Stimulated activated CD4-positive, alpha-beta T cell treated with anti-CD3 and anti-CD28 coated beads, Interleukin-4, amount 100 ng/mL, for 48 hours (primary cell): Measurements from ENCODE around the gene RAB13.
A peak's percentile ranks its signal among the peaks of the same experiment; 100 is the strongest.
"Not testable (repeated sequence)": the region's sequence is repeated elsewhere in the genome, so short reads cannot be mapped to it uniquely, and the experiment has no call there.

ENCODE experiments used
- DNase-seq, 2 donors: peaks; one replicate each; pipeline ENCODE4 v3.0.0-alpha.2; 2020; ENCODE audit warnings: low read depth in 2 of 2

RAB13 gene

DNA sequence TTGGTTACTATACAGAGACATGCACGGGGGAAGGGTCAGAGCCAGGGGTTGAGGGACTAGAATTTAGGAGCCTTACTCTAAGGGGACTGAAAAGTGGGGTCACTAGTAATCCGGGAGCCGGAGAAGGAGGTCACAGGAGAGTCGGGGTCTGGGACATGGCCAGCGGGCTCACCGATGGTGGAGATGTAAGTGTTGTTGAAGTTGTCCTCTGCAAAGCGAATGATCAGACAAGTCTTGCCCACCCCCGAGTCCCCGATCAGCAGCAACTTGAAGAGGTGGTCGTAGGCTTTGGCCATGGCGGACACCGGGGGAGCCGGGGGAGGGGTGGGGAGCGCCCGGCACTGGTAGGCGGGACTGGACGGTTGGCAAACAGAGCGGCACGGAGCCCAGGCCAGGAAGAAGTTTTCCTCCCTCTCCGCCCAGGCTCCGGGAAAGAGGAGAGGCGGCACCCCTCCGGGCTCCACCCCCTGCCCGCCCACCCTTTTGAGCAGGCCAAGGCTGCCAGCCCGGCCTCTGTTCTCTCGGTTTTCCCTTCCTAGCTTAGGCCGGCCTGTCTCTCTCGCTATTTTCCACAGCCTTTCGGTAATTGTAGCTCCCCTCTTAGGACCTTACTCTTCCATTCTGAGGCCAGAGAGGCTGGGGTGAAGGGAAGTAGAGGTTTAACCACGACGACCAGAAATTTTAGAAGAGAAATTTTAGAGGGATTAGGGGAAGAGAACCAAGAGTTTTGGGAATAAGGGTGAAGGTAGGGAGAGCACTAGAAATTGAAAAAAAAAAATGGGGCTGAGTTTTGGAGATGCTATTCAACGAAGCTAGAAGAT lies at the start of gene RAB13:
TSS of gene RAB13 (minus strand) at position 399 of the 821 bp plus-strand sequence. CDS start at position 296, 103 bp downstream.
- DNase-seq = no peak

DNA sequence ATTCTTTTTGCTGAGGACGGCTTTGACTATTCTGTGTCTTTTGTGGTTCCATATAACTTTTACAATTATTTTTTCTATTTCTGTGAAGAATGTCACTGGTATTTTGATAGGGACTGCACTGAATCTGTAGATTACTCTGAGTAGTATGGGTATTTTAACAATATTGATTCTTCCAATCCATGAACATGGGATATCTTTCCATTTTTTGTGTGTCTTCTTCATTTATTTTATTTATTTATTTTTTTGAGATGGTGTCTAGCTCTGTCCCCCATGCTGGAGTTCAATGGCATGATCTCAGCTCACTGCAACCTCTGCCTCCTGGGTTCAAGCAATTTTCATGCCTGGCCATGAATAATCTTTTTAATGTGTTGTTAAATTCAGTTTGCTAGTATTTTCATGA lies 47.6 kb upstream of the RAB13 start:
- not testable (repeated sequence) for DNase-seq

DNA sequence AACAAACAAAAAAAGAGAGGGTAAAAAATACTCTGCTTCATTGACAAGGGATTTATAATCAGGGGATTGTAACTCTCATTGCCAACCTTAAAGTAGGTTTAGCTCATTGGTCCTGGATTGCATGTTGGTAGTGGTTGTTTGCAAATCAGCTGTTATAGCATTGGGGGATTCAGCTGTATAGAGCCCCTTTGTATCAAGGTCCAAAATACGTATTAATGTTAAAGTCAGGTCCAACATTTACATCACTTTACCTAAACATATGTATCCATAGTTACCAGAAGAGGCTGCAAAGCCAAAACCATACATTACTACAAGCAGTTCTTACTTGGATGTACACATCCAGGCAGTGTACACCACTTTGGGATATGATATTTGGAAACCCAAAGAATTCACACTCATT lies 33.8 kb upstream of the RAB13 start:
- DNase-seq = no peak

DNA sequence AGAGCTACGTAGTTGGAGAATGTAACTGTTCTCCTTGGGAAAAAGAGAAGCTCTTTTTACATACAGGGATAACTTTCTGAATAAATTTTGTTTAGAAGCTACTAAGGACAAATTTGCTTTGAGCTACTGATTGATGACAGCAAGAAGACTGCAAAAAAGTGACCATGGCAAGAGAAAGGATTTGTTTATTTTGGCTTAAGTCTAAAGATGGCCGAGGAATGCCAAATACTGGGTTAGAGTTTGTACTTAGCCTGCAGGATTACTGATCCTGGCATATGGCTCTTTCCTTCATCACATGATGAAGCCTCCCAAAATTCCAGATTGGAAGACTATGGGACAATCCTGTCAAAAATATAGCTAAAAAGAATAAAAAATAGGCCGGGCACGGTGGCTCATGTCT lies 33.1 kb upstream of the RAB13 start:
- no peak for DNase-seq

DNA sequence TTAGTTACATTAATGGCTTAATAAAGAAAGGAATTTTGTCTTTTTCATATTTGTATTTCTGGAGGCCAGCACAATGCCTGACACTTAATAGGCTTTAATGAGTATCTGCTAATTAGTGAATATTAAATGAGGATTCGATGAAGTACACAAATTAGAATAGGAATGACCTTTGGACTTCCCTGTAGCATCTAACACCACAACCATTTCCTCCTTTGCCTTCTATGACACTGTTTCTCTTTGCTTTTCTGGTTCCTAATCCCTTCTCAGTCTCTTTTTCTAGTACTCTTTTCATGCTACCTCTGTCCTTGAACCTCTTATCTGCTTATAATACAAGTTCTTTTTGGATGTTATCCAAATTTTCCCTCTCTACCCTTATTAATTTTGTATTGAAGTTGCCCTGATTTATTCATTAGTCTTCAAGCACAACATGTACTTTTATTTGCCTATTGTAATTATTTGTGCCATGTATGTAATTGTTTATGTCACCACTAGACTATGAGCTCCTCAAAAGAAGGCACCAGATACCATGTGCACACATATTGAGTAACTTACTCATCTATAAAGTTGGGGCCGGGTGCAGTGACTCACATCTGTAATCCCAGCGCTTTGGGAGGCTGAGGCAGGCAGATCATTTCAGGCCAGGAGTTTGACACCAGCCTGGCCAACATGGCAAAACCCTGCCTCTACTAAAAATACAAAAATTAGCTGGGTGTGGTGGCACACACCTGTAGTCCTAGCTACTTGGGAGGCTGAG lies 28.2 kb upstream of the RAB13 start:
- DNase-seq = no peak

DNA sequence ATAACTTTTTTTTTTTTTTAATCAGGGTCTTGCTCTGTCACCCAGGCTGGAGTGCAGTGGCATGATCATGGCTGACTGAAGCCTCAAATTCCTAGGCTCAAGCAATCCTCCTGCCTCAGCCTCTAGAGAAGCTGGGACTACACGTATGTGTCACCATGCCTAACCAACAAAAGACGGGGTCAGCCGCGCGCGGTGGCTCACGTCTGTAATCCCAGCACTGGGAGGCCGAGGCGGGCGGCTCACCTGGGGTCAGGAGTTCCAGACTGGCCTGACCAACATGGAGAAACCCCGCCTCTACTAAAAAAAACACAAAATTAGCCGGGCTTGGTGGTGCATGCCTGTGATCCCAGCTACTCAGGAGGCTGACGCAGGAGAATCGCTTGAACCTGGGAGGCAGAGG lies 26.4 kb upstream of the RAB13 start:
- not testable (repeated sequence) for DNase-seq

DNA sequence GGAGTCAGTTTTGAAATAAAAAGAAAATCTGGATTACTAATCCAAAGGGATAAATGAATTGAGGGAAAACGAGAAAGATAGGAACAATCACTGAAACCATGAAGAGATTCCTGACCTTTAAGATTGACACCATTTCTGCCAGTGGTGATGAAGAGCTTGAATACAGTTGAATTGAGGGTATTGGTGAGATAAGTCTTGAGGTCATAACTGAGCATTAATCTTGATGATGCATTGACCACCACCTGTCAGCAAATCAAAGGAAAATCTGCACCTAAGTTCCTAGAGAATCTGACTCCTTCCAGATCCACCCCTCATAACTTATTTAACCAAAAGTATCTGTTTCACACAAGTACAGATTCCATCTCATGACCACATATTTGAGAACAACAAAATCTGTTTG lies 26.0 kb upstream of the RAB13 start:
- no peak for DNase-seq

DNA sequence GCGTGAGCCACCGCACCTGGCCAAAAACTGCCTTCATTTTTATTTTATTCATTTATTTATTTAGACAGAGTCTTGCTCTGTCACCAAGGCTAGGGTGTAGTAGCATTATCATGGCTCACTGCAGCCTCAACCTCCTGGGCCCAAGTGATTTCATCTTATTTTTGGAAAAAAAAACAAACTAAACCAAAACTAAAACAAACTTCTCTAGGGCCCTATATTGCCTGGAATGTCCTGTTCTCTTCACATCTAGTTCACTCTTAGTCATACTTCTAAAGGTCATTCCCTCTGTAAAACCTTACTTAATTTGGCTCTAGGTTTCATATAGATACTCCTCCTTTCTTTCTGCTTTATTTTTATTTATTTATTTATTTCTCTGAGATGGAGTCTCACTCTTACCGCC lies 20.0 kb upstream of the RAB13 start:
- DNase-seq = no peak

DNA sequence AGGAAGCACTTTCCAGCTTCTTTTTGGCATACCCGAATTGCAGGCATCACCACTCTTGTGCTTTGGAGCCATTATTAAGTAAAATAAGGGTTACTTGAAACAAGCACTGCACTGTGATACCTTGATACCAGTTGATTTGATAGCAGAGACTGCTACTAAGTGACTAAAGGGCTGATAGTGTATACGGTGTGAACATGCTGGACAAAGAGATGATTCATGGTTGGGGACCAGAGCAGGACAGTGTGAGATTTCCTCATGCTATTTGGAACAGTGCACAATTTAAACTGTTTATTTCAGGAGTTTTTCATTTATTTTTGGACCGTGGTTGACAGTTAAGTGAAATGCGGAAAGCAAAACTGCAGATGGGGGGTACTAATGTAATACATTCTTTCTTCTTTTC lies 14.3 kb upstream of the RAB13 start:
- no peak for DNase-seq

DNA sequence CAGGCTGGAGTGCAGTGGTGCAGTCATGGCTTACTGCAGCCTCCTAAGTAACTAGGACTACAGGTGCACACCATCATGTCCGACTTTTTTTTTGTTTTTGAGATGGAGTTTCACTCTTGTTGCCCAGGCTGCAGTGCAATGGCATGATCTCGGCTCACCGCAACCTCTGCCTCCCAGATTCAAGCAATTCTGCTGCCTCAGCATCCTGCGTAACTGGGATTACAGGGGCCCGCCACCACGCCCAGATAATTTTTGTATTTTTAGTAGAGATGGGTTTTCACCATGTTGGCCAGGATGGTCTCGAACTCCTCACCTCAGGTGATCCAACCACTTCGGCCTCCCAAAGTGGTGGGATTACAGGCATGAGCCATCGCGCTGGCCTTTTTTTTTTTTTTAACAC lies 10.7 kb upstream of the RAB13 start:
- DNase-seq = not testable (repeated sequence)

DNA sequence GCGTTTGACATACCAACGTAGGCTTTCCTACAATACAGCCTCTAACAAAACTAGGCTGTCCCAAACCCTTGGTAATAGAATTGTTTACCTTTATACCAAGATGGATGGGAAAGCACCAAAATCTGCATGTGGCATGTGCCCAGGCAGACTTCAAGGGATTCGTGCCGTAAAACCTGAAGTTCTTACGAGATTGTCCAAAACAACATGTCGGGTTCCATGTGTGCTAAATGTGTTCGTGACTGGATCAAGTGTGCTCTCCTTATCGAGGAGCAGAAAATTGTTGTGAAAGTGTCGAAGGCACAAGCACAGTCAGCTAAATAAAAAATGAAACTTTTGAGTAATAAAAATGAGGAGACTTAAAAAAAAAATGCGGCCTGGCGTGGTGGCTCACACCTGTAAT lies 9.5 kb upstream of the RAB13 start:
- no peak for DNase-seq

DNA sequence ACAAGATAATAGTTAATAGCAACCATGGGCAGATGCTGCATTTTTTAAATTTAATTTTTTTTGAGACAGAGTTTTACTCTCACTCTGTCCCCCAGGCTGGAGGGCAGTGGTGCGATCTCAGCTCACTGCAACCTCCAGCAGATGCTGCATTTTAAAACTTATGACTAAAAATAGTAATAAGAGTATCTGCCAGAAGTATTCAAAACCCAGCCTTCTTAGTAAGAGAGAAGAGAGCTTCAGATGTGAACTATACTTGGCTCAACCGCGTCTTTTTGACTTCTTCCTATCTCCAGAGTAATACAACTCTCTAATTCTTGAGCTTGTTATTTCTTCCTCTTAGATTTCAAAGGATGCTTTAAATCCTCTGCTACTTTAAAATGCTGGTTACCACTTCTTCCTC lies 9.1 kb upstream of the RAB13 start:
- no peak for DNase-seq

DNA sequence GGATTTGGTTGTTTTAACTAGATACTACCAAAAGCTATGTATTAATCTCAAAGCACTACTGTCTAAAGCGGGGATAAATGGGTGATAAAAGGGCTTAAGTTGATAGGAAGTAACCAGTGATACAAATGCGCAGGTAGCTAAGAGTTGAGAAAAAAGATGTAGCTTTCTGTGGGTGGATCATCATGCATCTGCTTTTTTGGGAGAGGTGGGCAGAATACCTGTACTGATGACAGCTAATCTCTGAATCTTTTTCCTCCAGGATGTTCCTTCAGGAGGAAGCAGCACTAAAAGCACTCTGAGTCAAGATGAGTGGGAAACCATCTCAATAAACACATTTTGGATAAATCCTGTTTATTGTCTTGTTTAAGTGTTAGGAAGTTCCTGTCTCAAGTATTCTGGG lies 5.7 kb upstream of the RAB13 start:
- no peak for DNase-seq

DNA sequence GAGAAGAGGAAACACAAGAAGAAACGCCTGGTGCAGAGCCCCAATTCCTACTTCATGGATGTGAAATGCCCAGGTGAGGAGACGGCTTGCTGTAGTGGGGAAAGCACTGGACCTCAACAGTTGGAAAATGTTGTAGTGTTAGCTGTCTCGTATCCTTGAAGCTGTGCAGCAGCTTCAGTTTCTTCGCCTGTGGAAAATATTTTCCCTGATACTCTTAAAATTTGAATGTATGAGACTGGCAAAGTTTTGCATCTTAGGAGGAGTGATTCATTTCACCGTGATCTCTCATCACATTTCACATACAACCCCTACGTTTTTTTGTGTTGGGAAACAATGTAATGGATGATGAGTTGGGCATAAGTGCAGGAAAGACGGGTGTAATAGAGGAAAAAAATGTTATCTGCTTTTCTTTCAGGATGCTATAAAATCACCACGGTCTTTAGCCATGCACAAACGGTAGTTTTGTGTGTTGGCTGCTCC lies 5.1 kb upstream of the RAB13 start:
- no peak for DNase-seq

DNA sequence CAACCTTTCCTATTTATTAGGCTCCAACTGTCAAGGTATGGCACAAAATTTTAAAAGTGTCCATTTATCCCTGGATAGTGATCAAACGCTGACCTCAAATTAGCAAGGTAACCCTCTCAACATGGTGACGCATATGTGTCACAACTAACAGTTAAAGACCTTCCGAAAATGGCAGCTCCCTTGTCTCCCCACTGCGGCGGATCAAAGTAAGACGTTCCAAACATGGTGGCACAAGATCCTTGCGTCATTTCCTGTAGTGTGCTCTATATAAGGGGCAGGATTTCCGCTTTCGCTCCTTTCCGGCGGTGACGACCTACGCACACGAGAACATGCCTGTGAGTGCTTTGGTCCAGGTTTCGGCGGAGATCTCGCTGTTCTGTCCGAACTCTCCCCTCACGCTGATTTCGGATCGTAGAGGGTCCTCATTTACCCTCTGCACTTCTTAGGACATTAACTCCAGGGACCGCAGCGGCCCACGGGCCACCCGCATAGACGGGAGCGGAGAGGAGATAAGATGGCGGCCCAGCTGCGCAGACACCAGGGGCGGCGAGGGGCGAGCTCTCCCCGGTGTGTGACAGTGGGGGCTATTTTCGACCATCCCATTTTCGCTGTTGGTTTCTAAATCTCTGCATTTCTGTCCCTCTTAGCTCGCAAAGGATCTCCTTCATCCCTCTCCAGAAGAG lies 4.5 kb upstream of the RAB13 start, which contains the start of gene RPS27:
TSS of gene RPS27 (plus strand) at position 295 of the 683 bp plus-strand sequence. CDS start at position 330, 35 bp downstream.
- DNase-seq = peak; percentile 58 to 79

DNA sequence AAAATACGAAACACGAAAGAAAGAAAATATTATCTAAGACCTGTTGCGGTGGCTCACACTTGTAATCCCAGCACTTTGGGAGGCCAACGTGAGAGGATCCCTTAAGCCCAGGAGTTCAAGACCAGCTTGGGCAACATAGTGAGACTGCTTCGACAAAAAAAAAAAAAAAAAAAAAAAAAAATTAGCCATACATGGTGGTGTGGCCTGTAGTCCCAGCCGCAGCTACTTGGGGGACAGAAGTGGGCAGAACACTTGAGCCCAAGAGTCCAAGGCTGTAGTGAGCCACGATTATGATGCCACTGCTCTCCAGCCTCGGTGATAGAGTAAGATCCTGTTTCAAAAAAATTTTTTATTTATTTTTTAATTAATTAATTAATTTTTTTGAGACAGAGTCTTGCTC lies 1.5 kb upstream of the RAB13 start:
- DNase-seq = no peak

DNA sequence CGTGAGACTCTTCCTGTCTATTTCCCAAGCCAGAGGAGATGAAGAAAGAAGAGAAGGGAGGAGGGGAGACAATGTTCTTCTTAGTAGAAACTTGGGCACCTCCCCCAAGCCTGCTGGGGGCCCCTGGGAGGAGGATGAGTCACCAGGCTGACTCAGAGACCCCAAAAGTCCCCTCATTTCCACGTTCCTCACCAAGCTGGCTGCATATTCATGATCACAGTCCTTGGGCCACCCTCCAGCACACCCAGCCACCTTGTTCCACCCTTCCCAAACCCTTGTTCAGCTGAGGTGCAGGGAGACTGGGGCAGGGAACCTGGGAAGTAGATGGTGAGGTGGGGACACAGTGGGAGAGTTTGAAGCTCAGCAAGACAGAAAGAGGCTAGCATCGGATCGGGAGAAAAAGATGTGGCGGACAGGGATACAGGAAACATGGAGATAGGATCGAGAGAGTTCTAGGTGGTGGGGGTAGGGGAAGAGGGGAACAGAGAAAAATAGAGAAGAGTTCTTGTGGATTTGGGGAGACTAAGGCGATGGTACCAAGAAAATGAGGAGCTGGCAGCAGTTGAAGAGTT lies 712 bp downstream of the RAB13 start:
- peak in 1 of 2 donors; percentile 47 for DNase-seq

DNA sequence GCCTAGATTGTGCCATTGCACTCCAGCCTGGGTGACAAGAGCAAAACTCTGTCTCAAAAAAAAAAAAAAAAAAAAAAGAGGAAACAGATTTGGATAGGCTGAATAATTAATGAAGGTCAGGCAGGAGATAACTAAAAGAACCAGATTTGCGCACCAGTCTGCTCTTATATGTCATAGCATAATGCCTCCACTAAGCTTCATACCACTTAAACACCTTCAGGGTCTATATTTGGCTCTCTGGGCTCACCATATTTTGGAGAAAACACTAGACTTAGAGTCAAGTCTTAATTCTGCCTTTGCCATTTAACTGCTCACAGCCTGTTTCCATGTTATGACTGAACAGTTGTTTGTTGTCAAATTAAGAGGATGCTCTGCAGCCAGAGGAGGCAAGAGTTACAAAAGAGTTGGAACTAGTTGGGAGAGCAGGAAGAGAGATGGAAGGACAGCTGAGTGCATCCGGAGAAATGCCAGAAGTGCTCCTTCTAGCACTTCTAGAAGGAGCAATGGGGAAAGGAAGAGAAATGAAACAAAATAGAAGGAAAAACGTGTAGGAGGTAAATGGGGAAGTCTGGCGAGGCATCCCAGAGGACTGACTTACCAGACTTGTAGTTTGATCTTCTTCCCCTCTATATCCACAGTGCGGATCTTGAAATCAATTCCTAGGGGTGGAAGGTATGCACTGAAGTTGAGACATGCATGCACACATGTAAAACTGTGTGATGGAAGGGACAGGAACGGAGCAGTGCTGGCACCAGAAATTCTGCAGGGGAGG lies 1.8 kb downstream of the RAB13 start:
- no peak for DNase-seq

DNA sequence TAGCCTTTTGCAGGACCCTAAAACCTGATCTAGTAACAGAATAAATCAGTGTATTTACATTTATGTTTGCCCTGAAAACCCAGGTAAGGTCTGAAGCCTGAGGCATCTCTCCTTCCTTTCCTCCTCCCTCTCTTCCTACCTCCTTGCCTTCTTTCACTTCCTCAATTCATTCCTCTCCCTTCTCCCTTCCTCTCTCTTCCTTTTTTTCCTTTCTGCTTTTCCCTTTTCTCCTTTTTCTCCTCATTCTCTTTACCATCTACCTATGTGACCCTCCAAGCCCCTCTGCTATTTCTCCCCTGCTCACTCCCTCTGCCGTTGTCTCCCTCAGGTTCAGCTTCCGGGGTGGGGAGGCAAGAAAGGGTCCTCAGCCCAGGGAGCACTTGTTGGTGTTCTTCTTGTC lies 4.4 kb downstream of the RAB13 start:
- DNase-seq = not testable (repeated sequence)

DNA sequence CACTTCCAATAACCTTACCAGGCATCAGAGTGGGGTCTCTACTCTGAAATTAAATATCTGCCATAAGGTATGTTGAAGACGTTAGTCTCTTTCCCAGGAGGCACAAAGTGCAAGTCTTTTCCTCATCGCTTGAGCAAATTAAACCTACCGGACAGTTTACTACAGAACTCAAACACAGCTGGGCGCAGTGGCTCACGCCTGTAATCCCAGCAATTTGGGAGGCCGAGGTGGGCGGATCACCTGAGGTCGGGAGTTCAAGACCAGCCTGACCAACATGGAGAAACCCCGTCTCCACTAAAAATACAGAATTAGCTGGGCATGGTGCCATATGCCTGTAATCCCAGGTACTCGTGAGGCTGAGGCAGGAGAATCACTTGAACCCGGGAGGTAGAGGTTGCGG lies 7.0 kb downstream of the RAB13 start:
- DNase-seq = not testable (repeated sequence)

DNA sequence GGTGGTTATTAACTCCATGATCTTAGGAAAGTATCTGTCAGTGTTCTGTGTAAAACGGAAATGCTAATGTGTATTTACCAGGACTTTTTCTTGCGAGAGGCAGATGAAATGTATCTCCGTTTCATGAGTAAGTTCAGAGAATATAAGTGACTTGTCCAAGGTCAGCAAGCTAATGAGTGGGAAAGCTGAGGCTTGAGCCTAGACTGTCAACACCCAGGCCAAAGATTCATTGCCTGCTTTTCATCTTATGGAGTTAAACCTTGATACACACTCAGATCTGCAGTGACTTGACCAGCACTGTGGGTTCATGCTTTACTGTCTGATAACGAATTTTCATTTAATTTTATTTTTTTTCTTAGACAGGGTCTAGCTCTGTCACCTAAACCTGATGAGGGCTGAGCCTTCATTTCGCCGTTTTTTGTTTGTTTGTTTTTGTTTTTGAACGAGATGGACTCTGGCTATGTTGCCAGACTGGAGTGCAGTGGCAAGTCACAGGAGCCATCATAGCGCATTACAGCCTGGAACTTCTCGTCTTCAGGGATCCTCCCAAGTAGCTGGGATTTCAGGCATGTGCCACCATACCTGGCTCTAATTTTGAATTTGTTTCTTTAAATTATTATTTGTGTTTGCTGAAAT lies 7.7 kb downstream of the RAB13 start:
- DNase-seq = no peak
